Putamen (tissue), 1 donor: ENCODE results near the gene GOLGA8B.
"Not testable (repeated sequence)": the region's sequence is repeated elsewhere in the genome, so short reads cannot be mapped to it uniquely, and the experiment has no call there.

Source experiments
- DNase-seq: peaks from one replicate; pipeline ENCODE4 v3.0.0-alpha.2; 2016; ENCODE audit warnings: low spot score

The GOLGA8B gene

GRCh38 chr15:34594361-34594760, 10.9 kb upstream of the GOLGA8B start:
- DNase-seq: no peak

- no peak for DNase-seq
These were observed 7.9 kb upstream of the GOLGA8B start for GRCh38 chr15:34591306-34591705.

- peak; percentile 67 for DNase-seq
These were observed 4.7 kb upstream of the GOLGA8B start for GRCh38 chr15:34588046-34588674.

- DNase-seq: not testable (repeated sequence)
These were observed 2.5 kb upstream of the GOLGA8B start for GRCh38 chr15:34585966-34586365.

GRCh38 chr15:34584996-34585395, 1.5 kb upstream of the GOLGA8B start:
- no peak for DNase-seq

GRCh38 chr15:34584330-34584668, 848 bp upstream of the GOLGA8B start:
- no peak for DNase-seq

- no peak for DNase-seq
These were observed 735 bp downstream of the GOLGA8B start for GRCh38 chr15:34582461-34583371.

- DNase-seq: not testable (repeated sequence)
These were observed 1.6 kb downstream of the GOLGA8B start for GRCh38 chr15:34581687-34582460.

- no peak for DNase-seq
These were observed 2.4 kb downstream of the GOLGA8B start for GRCh38 chr15:34581043-34581365.

- DNase-seq: not testable (repeated sequence)
These were observed 3.0 kb downstream of the GOLGA8B start for GRCh38 chr15:34580251-34581042.

GRCh38 chr15:34578283-34578674, 5.2 kb downstream of the GOLGA8B start:
- DNase-seq: no peak

- not testable (repeated sequence) for DNase-seq
These were observed 5.7 kb downstream of the GOLGA8B start for GRCh38 chr15:34577658-34578282.

- not testable (repeated sequence) for DNase-seq
These were observed 8.4 kb downstream of the GOLGA8B start for GRCh38 chr15:34575035-34575434.

GRCh38 chr15:34572921-34573320, 10.5 kb downstream of the GOLGA8B start:
- DNase-seq: not testable (repeated sequence)

- DNase-seq: not testable (repeated sequence)
These were observed 11.3 kb downstream of the GOLGA8B start for GRCh38 chr15:34572019-34572641.

GRCh38 chr15:34569670-34570396, 13.6 kb downstream of the GOLGA8B start:
- DNase-seq: not testable (repeated sequence)

- not testable (repeated sequence) for DNase-seq
These were observed 16.3 kb downstream of the GOLGA8B start for GRCh38 chr15:34567174-34567573.

GRCh38 chr15:34564711-34565110, 18.7 kb downstream of the GOLGA8B start:
- not testable (repeated sequence) for DNase-seq

- not testable (repeated sequence) for DNase-seq
These were observed 22.6 kb downstream of the GOLGA8B start for GRCh38 chr15:34560814-34561213.

GRCh38 chr15:34559764-34560163, 23.7 kb downstream of the GOLGA8B start:
- not testable (repeated sequence) for DNase-seq
